Adipocyte (in vitro differentiated cells): ENCODE data around the gene DHX58.

Experiments used
- DNase-seq: peaks from one replicate; pipeline ENCODE4 v3.0.0-alpha.2; 2015; ENCODE audit warnings: low read depth
- H3K27me3 ChIP-seq: replicated peaks from 2 replicates; pipeline ENCODE4 v1.7.0; 2013; ENCODE audit warnings: mild to moderate bottlenecking, low read length, moderate library complexity; ENCODE audit not compliant: control insufficient read depth, insufficient read depth
- H3K36me3 ChIP-seq: 2 replicates; pipeline ENCODE4 v1.7.0; 2013; ENCODE audit warnings: low read length, mild to moderate bottlenecking, moderate library complexity; ENCODE audit not compliant: control insufficient read depth, insufficient read depth, severe bottlenecking
- H3K4me1 ChIP-seq: 2 replicates; pipeline ENCODE4 v1.7.0; 2013; ENCODE audit warnings: mild to moderate bottlenecking, low read length, moderate library complexity; ENCODE audit not compliant: control insufficient read depth, insufficient read depth
- H3K4me3 ChIP-seq: 2 replicates; pipeline ENCODE4 v1.7.0; 2013; ENCODE audit warnings: mild to moderate bottlenecking, low read length, moderate library complexity
- H3K9ac ChIP-seq: 2 replicates; pipeline ENCODE4 v1.7.0; 2013; ENCODE audit warnings: mild to moderate bottlenecking, low read length, moderate library complexity
- H3K9me3 ChIP-seq: 2 replicates; pipeline ENCODE4 v1.7.0; 2013; ENCODE audit warnings: mild to moderate bottlenecking, low read length, moderate library complexity; ENCODE audit not compliant: control insufficient read depth

The DHX58 gene

DNA sequence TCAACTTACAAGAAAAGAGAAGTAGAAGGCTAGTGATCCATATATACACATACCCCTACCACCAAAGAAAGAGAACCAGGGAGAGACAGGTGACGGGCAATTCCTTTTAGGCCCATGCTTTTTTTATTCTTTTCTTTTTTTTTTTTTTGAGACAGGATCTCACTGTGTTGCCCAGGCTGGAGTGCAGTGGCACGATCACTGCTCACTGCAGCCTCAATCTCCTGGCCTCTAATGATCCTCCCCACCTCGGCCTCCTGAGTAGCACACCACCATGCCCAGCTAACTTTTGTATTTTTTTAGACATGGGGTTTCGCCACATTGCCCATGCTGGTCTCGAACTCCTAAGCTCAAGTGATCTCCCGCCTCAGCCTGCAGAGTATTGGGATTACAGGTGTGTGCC, 14.9 kb upstream of the DHX58 start:
- H3K9ac ChIP-seq, result no peak overlapping the region
- no peak for DNase-seq
- peaks cover 9% of the 10 kb centered on the region for H3K4me1 ChIP-seq
- H3K9me3 ChIP-seq, result no peaks in the 10 kb centered on the region
- peaks cover 64% of the 10 kb centered on the region for H3K36me3 ChIP-seq
- no peaks in the 10 kb centered on the region for H3K27me3 ChIP-seq
- H3K4me3 ChIP-seq, result no peak overlapping the region

DNA sequence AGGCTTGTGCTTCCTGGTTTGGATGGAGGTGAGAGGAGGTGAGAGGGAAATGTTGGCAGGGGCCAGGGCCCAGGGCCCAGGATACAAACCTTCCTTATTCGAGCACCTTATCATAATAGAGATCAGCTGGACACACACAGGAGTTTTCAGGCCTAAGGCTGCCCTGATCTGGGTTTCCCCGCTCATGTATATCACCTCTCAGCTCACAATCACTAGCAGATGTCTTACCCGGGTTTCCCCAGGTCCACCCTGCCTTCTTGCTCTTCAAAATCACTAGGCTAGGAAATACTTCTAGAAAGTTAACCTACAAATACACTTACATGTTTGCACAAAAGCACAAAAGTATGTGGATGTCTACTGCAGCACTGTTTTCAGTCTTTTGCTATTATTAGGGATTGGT, 14.3 kb upstream of the DHX58 start:
- DNase-seq, result no peak
- Histone ChIP-seq H3K9ac (no peak overlapping the region), H3K4me1 (peaks cover 3% of the 10 kb centered on the region), H3K9me3 (no peaks in the 10 kb centered on the region), H3K4me3 (no peak overlapping the region), H3K36me3 (peaks cover 61% of the 10 kb centered on the region), H3K27me3 (no peaks in the 10 kb centered on the region)

DNA sequence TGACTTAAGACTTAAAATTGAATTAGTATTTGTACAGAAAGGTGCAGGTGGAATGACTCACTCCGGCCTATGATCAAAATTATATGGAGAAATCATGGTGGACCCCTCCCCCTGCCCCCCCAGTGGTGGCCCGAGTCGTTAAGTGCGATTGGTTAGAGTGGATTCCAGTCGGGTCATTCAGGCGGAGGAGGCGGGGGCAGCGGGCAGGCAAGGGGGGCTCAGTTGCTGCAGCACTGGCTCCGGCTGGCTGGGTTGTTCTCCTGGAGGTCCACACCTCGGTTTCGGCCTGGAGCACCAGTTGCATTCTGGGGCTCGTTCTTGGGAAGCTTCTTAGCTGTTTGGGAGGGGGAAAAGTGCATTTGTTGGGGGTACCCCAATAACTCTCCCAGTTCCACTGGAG, 13.1 kb upstream of the DHX58 start:
- no peak for DNase-seq

GRCh38 chr17:42124256-42124655, 11.7 kb upstream of the DHX58 start:
- Histone ChIP-seq H3K27me3 (no peaks in the 10 kb centered on the region), H3K36me3 (peaks cover 49% of the 10 kb centered on the region), H3K9me3 (no peaks in the 10 kb centered on the region), H3K9ac (no peak overlapping the region), H3K4me1 (peaks cover 10% of the 10 kb centered on the region), H3K4me3 (no peak overlapping the region)
- DNase-seq, result no peak

More for the DNA sequence above, 13.1 kb upstream of the DHX58 start:
- no peaks in the 10 kb centered on the region for H3K9me3 ChIP-seq
- H3K4me1 ChIP-seq, result peaks cover 5% of the 10 kb centered on the region
- no peak overlapping the region for H3K9ac ChIP-seq
- H3K36me3 ChIP-seq, result peaks cover 60% of the 10 kb centered on the region
- H3K27me3 ChIP-seq, result no peaks in the 10 kb centered on the region
- no peak overlapping the region for H3K4me3 ChIP-seq

GRCh38 chr17:42122371-42123303, 10.1 kb upstream of the DHX58 start, which contains the start of gene HSPB9:
HSPB9 (plus strand) TSS chr17:42122804; CDS start chr17:42122851, 47 bp downstream.
- Histone ChIP-seq H3K4me1 (peaks cover 10% of the 10 kb centered on the region), H3K36me3 (peaks cover 33% of the 10 kb centered on the region), H3K4me3 (no peak within 1 kb of the TSS), H3K9me3 (no peaks in the 10 kb centered on the region), H3K9ac (peak within 1 kb of the TSS; percentile 46), H3K27me3 (no peaks in the 10 kb centered on the region)
- no peak for DNase-seq

GRCh38 chr17:42120770-42121769, 8.6 kb upstream of the DHX58 start, which contains the start of gene KAT2A:
KAT2A (minus strand) TSS chr17:42121367; CDS start chr17:42121304, 63 bp downstream.
- peak; percentile 93 for DNase-seq
- peaks cover 28% of the 10 kb centered on the region for H3K36me3 ChIP-seq
- peak within 1 kb of the TSS; percentile 64 for H3K4me3 ChIP-seq
- H3K9ac ChIP-seq, result peak within 1 kb of the TSS; percentile 70
- H3K9me3 ChIP-seq, result no peaks in the 10 kb centered on the region
- H3K27me3 ChIP-seq, result no peaks in the 10 kb centered on the region
- H3K4me1 ChIP-seq, result peaks cover 10% of the 10 kb centered on the region

DNA sequence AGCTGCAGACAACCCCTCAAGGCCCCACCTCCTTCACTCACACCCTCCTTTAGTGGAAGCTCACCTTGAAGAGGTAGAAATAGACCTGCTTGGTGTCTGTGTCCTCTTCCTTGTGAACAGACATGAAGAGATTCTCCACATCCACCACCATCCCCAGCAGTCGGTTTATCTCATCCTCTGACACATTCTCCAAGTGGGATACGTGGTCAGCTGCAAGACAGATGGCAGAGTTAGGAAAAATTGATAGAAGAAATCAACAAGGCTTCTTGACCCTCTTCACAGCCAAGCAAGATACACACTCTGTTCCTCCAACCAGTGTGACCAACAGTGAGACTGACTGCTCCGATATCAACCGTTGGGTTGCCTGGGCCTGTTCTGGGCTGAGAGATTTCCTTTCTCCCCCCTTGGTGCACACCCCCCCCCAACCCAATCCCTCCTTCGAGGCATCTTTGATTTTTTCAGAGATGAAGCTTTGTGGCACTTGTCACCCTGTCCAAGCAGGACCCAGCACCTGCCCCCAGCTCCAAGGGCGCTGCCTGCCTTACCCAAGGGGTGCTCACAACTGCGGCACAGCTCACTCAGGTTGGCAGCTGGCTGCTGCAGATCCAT, 7.8 kb upstream of the DHX58 start:
- H3K4me3 ChIP-seq, result peak overlapping the region; percentile 64

GRCh38 chr17:42119301-42119700, 6.8 kb upstream of the DHX58 start:
- peaks cover 10% of the 10 kb centered on the region for H3K4me1 ChIP-seq
- no peak overlapping the region for H3K9ac ChIP-seq
- no peaks in the 10 kb centered on the region for H3K27me3 ChIP-seq
- H3K36me3 ChIP-seq, result peaks cover 15% of the 10 kb centered on the region
- no peaks in the 10 kb centered on the region for H3K9me3 ChIP-seq
- no peak overlapping the region for H3K4me3 ChIP-seq
- no peak for DNase-seq

More for the DNA sequence above, 7.8 kb upstream of the DHX58 start:
- peaks cover 10% of the 10 kb centered on the region for H3K4me1 ChIP-seq
- no peaks in the 10 kb centered on the region for H3K27me3 ChIP-seq
- no peak for DNase-seq
- H3K9ac ChIP-seq, result peak overlapping the region; percentile 41
- H3K36me3 ChIP-seq, result peaks cover 24% of the 10 kb centered on the region
- H3K9me3 ChIP-seq, result no peaks in the 10 kb centered on the region

GRCh38 chr17:42118545-42118944, 6.0 kb upstream of the DHX58 start:
- no peak overlapping the region for H3K4me3 ChIP-seq
- peak; percentile 37 for DNase-seq
- H3K36me3 ChIP-seq, result peaks cover 14% of the 10 kb centered on the region
- H3K4me1 ChIP-seq, result peaks cover 10% of the 10 kb centered on the region
- no peak overlapping the region for H3K9ac ChIP-seq
- no peaks in the 10 kb centered on the region for H3K27me3 ChIP-seq
- H3K9me3 ChIP-seq, result no peaks in the 10 kb centered on the region

DNA sequence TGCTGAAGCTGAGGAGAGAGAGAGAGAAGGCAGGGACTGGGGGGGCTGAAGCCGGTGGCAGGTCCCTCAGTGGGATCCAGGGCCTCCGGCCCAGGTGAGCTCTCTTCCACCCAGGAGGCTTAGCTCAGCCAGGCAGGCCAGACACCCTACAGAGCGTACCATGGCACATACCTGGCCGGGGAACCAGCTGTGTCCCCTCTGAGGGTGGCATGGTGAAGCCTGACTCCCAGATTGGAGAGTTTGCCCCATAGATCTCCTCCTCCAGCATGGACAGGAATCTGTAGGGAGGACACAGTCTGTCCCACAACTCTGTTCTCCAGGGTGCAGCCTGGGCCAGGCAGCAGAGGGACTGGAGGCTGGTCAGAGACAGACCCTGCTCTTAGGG, 5.6 kb upstream of the DHX58 start:
- Histone ChIP-seq H3K36me3 (peaks cover 14% of the 10 kb centered on the region), H3K27me3 (no peaks in the 10 kb centered on the region), H3K4me1 (peaks cover 10% of the 10 kb centered on the region), H3K9ac (no peak overlapping the region), H3K9me3 (no peaks in the 10 kb centered on the region), H3K4me3 (no peak overlapping the region)
- no peak for DNase-seq
